OCI-LY7 (cell line): Measurements from ENCODE around the gene OR7G1. TPM values are rescaled to one million over a fixed set of nuclear protein-coding genes. Genes with fewer than 3 reads are reported as not detected.

Experiments used
- BruUV-seq: library from RNA; stranded (reverse); fragments of 400-500 nt; replicated peaks from 2 replicates; lab custom pipeline; 2021; lab: Mats Ljungman, UMichigan
- CTCF ChIA-PET: fragments of 300-600 bp; sonication (Branson Sonifier 250); formaldehyde crosslinking; loops from one replicate; lab custom pipeline; 2022; ENCODE audit warnings: antibody characterized with exemption; ENCODE audit not compliant: unreplicated experiment; lab: Charles Lee
- POLR2A ChIA-PET: fragments of 300-600 bp; sonication (Branson Sonifier 250); formaldehyde crosslinking; loops from one replicate; lab custom pipeline; 2022; ENCODE audit warnings: antibody characterized with exemption; lab: Charles Lee
- DNase-seq: peaks from one replicate; pipeline ENCODE4 v3.0.0-alpha.2; 2015; ENCODE audit warnings: low spot score
- H2AFZ ChIP-seq: fragments of 200-600 bp; sonication (generic), shearing (Covaris generic); 2 replicates; pipeline ENCODE4 v1.6.1; 2014; ENCODE audit warnings: mild to moderate bottlenecking, antibody characterized with exemption, low read length, moderate library complexity
- H3K27ac ChIP-seq: fragments of 200-600 bp; sonication (generic); 2 replicates; pipeline ENCODE4 v1.5.1; 2014; ENCODE audit warnings: mixed run types, low read depth, mild to moderate bottlenecking, moderate library complexity, low read length, inconsistent platforms; ENCODE audit not compliant: poor library complexity, severe bottlenecking
- H3K36me3 ChIP-seq: fragments of 200-600 bp; sonication (generic); 2 replicates; pipeline ENCODE4 v1.6.1; 2014; ENCODE audit warnings: mild to moderate bottlenecking, antibody characterized with exemption, low read length, moderate library complexity, mixed read lengths; ENCODE audit not compliant: insufficient read depth
- H3K4me1 ChIP-seq: fragments of 200-600 bp; sonication (generic); 2 replicates; pipeline ENCODE4 v1.5.1; 2014; ENCODE audit warnings: mild to moderate bottlenecking, low read length; ENCODE audit not compliant: insufficient read depth, poor library complexity, severe bottlenecking
- H3K4me2 ChIP-seq: fragments of 200-600 bp; sonication (generic); 2 replicates; pipeline ENCODE4 v1.6.1; 2014; ENCODE audit warnings: mild to moderate bottlenecking, low read length
- H3K4me3 ChIP-seq: fragments of 200-600 bp; sonication (generic); 2 replicates; pipeline ENCODE4 v1.5.1; 2014; ENCODE audit warnings: mild to moderate bottlenecking, low read depth, low read length; ENCODE audit not compliant: poor library complexity, severe bottlenecking
- H3K79me2 ChIP-seq: fragments of 200-600 bp; sonication (generic); 2 replicates; pipeline ENCODE4 v1.6.1; 2016; ENCODE audit warnings: low read depth, mild to moderate bottlenecking, low read length, moderate library complexity, mixed read lengths; ENCODE audit not compliant: insufficient read depth
- H3K9me2 ChIP-seq: fragments of 200-600 bp; sonication (generic); 2 replicates; pipeline ENCODE4 v1.6.1; 2016; ENCODE audit warnings: mild to moderate bottlenecking, low read length, mixed read lengths; ENCODE audit not compliant: insufficient read depth
- H3K9me3 ChIP-seq: fragments of 200-600 bp; sonication (generic); 2 replicates; pipeline ENCODE4 v1.6.1; 2014; ENCODE audit warnings: mild to moderate bottlenecking, mixed run types, low read length, mixed read lengths
- H4K20me1 ChIP-seq: fragments of 200-600 bp; sonication (generic); 2 replicates; pipeline ENCODE4 v1.6.1; 2014; ENCODE audit warnings: mild to moderate bottlenecking, antibody characterized with exemption, low read length, moderate library complexity, mixed read lengths; ENCODE audit not compliant: insufficient read depth
- CTCF ChIP-seq: fragments of 200-600 bp; sonication (generic); conservative IDR thresholded peaks from 2 replicates; pipeline ENCODE4 v1.5.1; 2014; ENCODE audit warnings: mild to moderate bottlenecking, antibody characterized with exemption, low read length, moderate library complexity, mixed read lengths
- EZH2phosphoT487 ChIP-seq: fragments of 200-600 bp; sonication (generic); IDR thresholded peaks from 2 replicates; pipeline ENCODE4 v1.6.1; 2018; ENCODE audit warnings: low read depth, borderline replicate concordance, mild to moderate bottlenecking, mixed run types, antibody characterized with exemption, low read length, moderate library complexity, mixed read lengths
- intact Hi-C: fragments of 100-400 bp; cut with micrococcal nuclease; formaldehyde crosslinking; loops from one replicate; pipeline ENCODE4 v1.10.0; 2022; ENCODE audit not compliant: unreplicated experiment
- small RNA-seq: library from RNA; depleted of rRNA; stranded (forward); fragments of <200 nt; gene quantifications from one replicate; pipeline ENCODE3, GENCODE V24; 2014
- total RNA-seq, 2 experiments: library from RNA; depleted of rRNA in 1 of 2; stranded (reverse); fragments of >200 nt in 1 of 2; shearing (Covaris generic) in 1 of 2; gene quantifications; 2 replicates each; pipeline ENCODE4 v1.2.3, GENCODE V29; 2014 to 2022

OR7G1 gene
- total RNA-seq, 2 experiments from 2014 or later = not detected

GRCh38 chr19:9070066-9070465, 45.5 kb downstream of the OR7G1 start:
- DNase-seq = no peak
- intact Hi-C loops = no loop called here
- no peak overlapping the region for H3K27ac ChIP-seq
- no peak overlapping the region for H2AFZ ChIP-seq
- no peaks in the 10 kb centered on the region for H3K9me2 ChIP-seq
- no peaks in the 10 kb centered on the region for H3K4me1 ChIP-seq
- H3K36me3 ChIP-seq = no peaks in the 10 kb centered on the region
- no peaks in the 10 kb centered on the region for H3K9me3 ChIP-seq
- H3K4me2 ChIP-seq = no peak overlapping the region
- POLR2A ChIA-PET = no interaction called here
- BruUV-seq = no TSS peak
- TF ChIP-seq CTCF (no peak), EZH2phosphoT487 (no peak)
- H3K4me3 ChIP-seq = no peak overlapping the region
- CTCF ChIA-PET = no interaction called here
- H3K79me2 ChIP-seq = no peaks in the 10 kb centered on the region
- H4K20me1 ChIP-seq = no peaks in the 10 kb centered on the region

- CTCF ChIA-PET = no interaction called here
- Histone ChIP-seq H3K79me2 (no peaks in the 10 kb centered on the region), H3K9me3 (no peaks in the 10 kb centered on the region), H3K36me3 (no peaks in the 10 kb centered on the region), H3K27ac (no peak overlapping the region), H3K4me2 (no peak overlapping the region), H3K4me3 (no peak overlapping the region), H2AFZ (no peak overlapping the region), H3K4me1 (no peaks in the 10 kb centered on the region), H3K9me2 (no peaks in the 10 kb centered on the region), H4K20me1 (no peaks in the 10 kb centered on the region)
- intact Hi-C loops = no loop called here
- no TSS peak for BruUV-seq
- no peak for DNase-seq
- TF ChIP-seq CTCF = no peak
- TF ChIP-seq EZH2phosphoT487 = no peak
- POLR2A ChIA-PET = interaction anchor here (0.7 kb wide), 1 partner anchor 21 kb away, joined by 4 read pairs; the partner anchor contains the start of gene OR1M1
Measured at GRCh38 chr19:9065457-9066014, 50.0 kb downstream of the OR7G1 start.

Small RNA genes within 50 kb of the gene (small RNA-seq; reads per million reads assigned to genes)
- gene OR1M4P = not detected

Other genes with a start within 250 kb of the OR7G1 start
- under 0.01 TPM in 1 of 2 replicates, not detected in the other for gene MUC16, start 105.4 kb downstream of the OR7G1 start, total RNA-seq (2014; rRNA removed; shearing (Covaris generic))
- gene MUC16, start 105.4 kb downstream of the OR7G1 start, total RNA-seq (2022) = not detected in 2 replicates
- gene OR1M1, start 28.7 kb downstream of the OR7G1 start, total RNA-seq (2014; rRNA removed; shearing (Covaris generic)) = not detected in 2 replicates
- gene OR1M1, start 28.7 kb downstream of the OR7G1 start, total RNA-seq (2022) = not detected in 2 replicates
- not detected in 2 replicates for gene OR7G2, start 8.3 kb downstream of the OR7G1 start, total RNA-seq (2014; rRNA removed; shearing (Covaris generic))
- gene OR7G2, start 8.3 kb downstream of the OR7G1 start, total RNA-seq (2022) = not detected in 2 replicates
- gene OR7G3, start 11.2 kb upstream of the OR7G1 start, total RNA-seq (2014; rRNA removed; shearing (Covaris generic)) = not detected in 2 replicates
- not detected in 2 replicates for gene OR7G3, start 11.2 kb upstream of the OR7G1 start, total RNA-seq (2022)
- 19.9 and 26.5 TPM in 2 replicates for gene ZNF317, start 24.6 kb upstream of the OR7G1 start, total RNA-seq (2014; rRNA removed; shearing (Covaris generic))
- 37.4 and 40.2 TPM in 2 replicates for gene ZNF317, start 24.6 kb upstream of the OR7G1 start, total RNA-seq (2022)
- gene OR7D2, start 63.2 kb upstream of the OR7G1 start, total RNA-seq (2014; rRNA removed; shearing (Covaris generic)) = not detected in 2 replicates
- gene OR7D2, start 63.2 kb upstream of the OR7G1 start, total RNA-seq (2022) = not detected in 2 replicates
- not detected in 2 replicates for gene OR7D4, start 103.8 kb upstream of the OR7G1 start, total RNA-seq (2014; rRNA removed; shearing (Covaris generic))
- gene OR7D4, start 103.8 kb upstream of the OR7G1 start, total RNA-seq (2022) = not detected in 2 replicates
- not detected in 2 replicates for gene OR7E24, start 135.2 kb upstream of the OR7G1 start, total RNA-seq (2014; rRNA removed; shearing (Covaris generic))
- not detected in 2 replicates for gene OR7E24, start 135.2 kb upstream of the OR7G1 start, total RNA-seq (2022)
- 8.2 and 9.7 TPM in 2 replicates for gene ZNF699, start 194.1 kb upstream of the OR7G1 start, total RNA-seq (2014; rRNA removed; shearing (Covaris generic))
- gene ZNF699, start 194.1 kb upstream of the OR7G1 start, total RNA-seq (2022) = 7.8 and 9.0 TPM in 2 replicates
- 9.0 and 16.8 TPM in 2 replicates for gene ZNF559, start 208.4 kb upstream of the OR7G1 start, total RNA-seq (2014; rRNA removed; shearing (Covaris generic))
- gene ZNF559, start 208.4 kb upstream of the OR7G1 start, total RNA-seq (2022) = 18.6 and 22.3 TPM in 2 replicates
- gene ZNF177, start 247.2 kb upstream of the OR7G1 start, total RNA-seq (2014; rRNA removed; shearing (Covaris generic)) = 1.8 and 2.4 TPM in 2 replicates
- 2.8 and 4.3 TPM in 2 replicates for gene ZNF177, start 247.2 kb upstream of the OR7G1 start, total RNA-seq (2022)